ENCODE results near the gene SLC66A2.

GRCh38 chr18:79952456-79952995, 1.1 kb upstream of the SLC66A2 start:
- TF ChIP-seq ZFP30 (CRISPR knock-in tag; IDR thresholded peaks at IDR 0.05) (no peak), ARNTL (CRISPR knock-in tag; IDR thresholded peaks at IDR 0.05; ENCODE audit: borderline replicate concordance, low read depth) (no peak), CSDC2 (CRISPR knock-in tag; IDR thresholded peaks at IDR 0.05) (no peak), RARB (CRISPR knock-in tag; IDR thresholded peaks at IDR 0.05) (no peak), PATZ1 (CRISPR knock-in tag; IDR thresholded peaks at IDR 0.05; ENCODE audit: borderline replicate concordance) (no peak), ZNF565 (CRISPR knock-in tag; conservative IDR thresholded peaks at IDR 0.05; ENCODE audit: low read depth) (no peak), BACH2 (CRISPR knock-in tag; IDR thresholded peaks at IDR 0.05; ENCODE audit: borderline replicate concordance) (no peak), TOX (CRISPR knock-in tag; IDR thresholded peaks at IDR 0.05; ENCODE audit: borderline replicate concordance) (no peak), PPARA (CRISPR knock-in tag; IDR thresholded peaks at IDR 0.05; ENCODE audit: borderline replicate concordance) (no peak), ZNF8 (CRISPR knock-in tag; IDR thresholded peaks at IDR 0.05) (no peak), ZNF70 (CRISPR knock-in tag; IDR thresholded peaks at IDR 0.05) (no peak), TCF4 (CRISPR knock-in tag; IDR thresholded peaks at IDR 0.05; ENCODE audit: borderline replicate concordance) (no peak)

All from SK-N-SH treated with all-trans-retinoic acid at 6 μM for 48 hours (cell line).